Keratinocyte (primary cell): ENCODE data around the gene AGXT2. TPM values are rescaled to one million over a fixed set of nuclear protein-coding genes. Genes with fewer than 3 reads are reported as not detected.

Experiments
- DNase-seq: peaks from one replicate; pipeline ENCODE4 v3.0.0-alpha.2; 2011; ENCODE audit warnings: low read depth, missing footprints, low spot score
- FAIRE-seq: peaks from 2 replicates; lab custom pipeline; 2011; peaks lifted over from hg19 to GRCh38; lab: Jason Lieb, UNC
- H2AFZ ChIP-seq: 2 replicates; pipeline ENCODE4 v1.6.0; 2012; ENCODE audit warnings: low read length, control low read depth, inconsistent platforms; ENCODE audit not compliant: control insufficient read depth
- H3K27ac ChIP-seq: 2 replicates; pipeline ENCODE4 v1.5.1; 2011; ENCODE audit warnings: low read length; ENCODE audit not compliant: control insufficient read depth, insufficient read depth
- H3K27me3 ChIP-seq: 3 replicates; pipeline ENCODE4 v1.6.0; 2011; ENCODE audit warnings: low read length; ENCODE audit not compliant: control insufficient read depth, insufficient read depth; ENCODE audit errors: extremely low read depth
- H3K36me3 ChIP-seq, 2 experiments: 2 replicates in 1 of 2; 3 replicates in 1 of 2; pipeline ENCODE4 v1.5.1; 2011; ENCODE audit warnings: low read length in 2 of 2, mild to moderate bottlenecking in 1 of 2; ENCODE audit not compliant: control insufficient read depth in 2 of 2, insufficient read depth in 2 of 2; ENCODE audit errors: extremely low read depth in 1 of 2
- H3K4me1 ChIP-seq: 3 replicates; pipeline ENCODE4 v1.5.1; 2011; ENCODE audit warnings: low read length; ENCODE audit not compliant: control insufficient read depth, insufficient read depth; ENCODE audit errors: extremely low read depth
- H3K4me2 ChIP-seq: 3 replicates; pipeline ENCODE4 v1.6.0; 2011; ENCODE audit warnings: low read depth, low read length; ENCODE audit not compliant: control insufficient read depth, insufficient read depth; ENCODE audit errors: extremely low read depth
- H3K4me3 ChIP-seq, 3 experiments: fragments of 200-600 bp in 1 of 3; sonication (generic) in 1 of 3; 2 replicates in 2 of 3; 3 replicates in 1 of 3; pipeline ENCODE4 v1.5.1; 2011 to 2016; ENCODE audit warnings: low read length in 3 of 3, mild to moderate bottlenecking in 3 of 3, control low read depth in 2 of 3, inconsistent platforms in 1 of 3, low read depth in 1 of 3, mixed read lengths in 1 of 3, mixed run types in 1 of 3, moderate library complexity in 1 of 3; ENCODE audit not compliant: control insufficient read depth in 2 of 3, insufficient read depth in 2 of 3; ENCODE audit errors: extremely low read depth in 1 of 3
- H3K79me2 ChIP-seq: 2 replicates; pipeline ENCODE4 v1.6.0; 2012; ENCODE audit warnings: low read length; ENCODE audit not compliant: control insufficient read depth, insufficient read depth
- H3K9ac ChIP-seq: 3 replicates; pipeline ENCODE4 v1.6.0; 2011; ENCODE audit warnings: low read length; ENCODE audit not compliant: control insufficient read depth, insufficient read depth; ENCODE audit errors: extremely low read depth
- H3K9me1 ChIP-seq: 3 replicates; pipeline ENCODE4 v1.6.0; 2011; ENCODE audit warnings: low read length; ENCODE audit not compliant: control insufficient read depth, insufficient read depth; ENCODE audit errors: extremely low read depth
- H3K9me3 ChIP-seq: 2 replicates; pipeline ENCODE4 v1.5.1; 2012; ENCODE audit warnings: low read depth, low read length; ENCODE audit not compliant: control insufficient read depth
- H4K20me1 ChIP-seq: 3 replicates; pipeline ENCODE4 v1.6.0; 2011; ENCODE audit warnings: low read length; ENCODE audit not compliant: control insufficient read depth, insufficient read depth; ENCODE audit errors: extremely low read depth
- CTCF ChIP-seq, 3 experiments: IDR thresholded peaks in 1 of 3; conservative IDR thresholded peaks in 1 of 3; optimal IDR thresholded peaks in 1 of 3; 2 replicates in 2 of 3; 3 replicates in 1 of 3; pipeline versions ENCODE3 to v1.5.1; 2011; ENCODE audit warnings: low read length in 3 of 3, mild to moderate bottlenecking in 3 of 3, moderate library complexity in 2 of 3, control low read depth in 1 of 3, inconsistent platforms in 1 of 3; ENCODE audit not compliant: insufficient read depth in 2 of 3; ENCODE audit errors: extremely low read depth in 1 of 3
- EZH2 ChIP-seq: IDR thresholded peaks from one replicate; pipeline ENCODE4 v1.6.1; 2012; ENCODE audit warnings: inconsistent platforms, mild to moderate bottlenecking, low read length, moderate library complexity
- dilution Hi-C: fragments of 300-500 bp; cut with MboI; formaldehyde crosslinking; loops from one replicate; pipeline ENCODE4 v1.7.0; 2020; ENCODE audit warnings: low sequenced_read_pairs; ENCODE audit not compliant: extremely low pct_ligation_motif_present
- polyA plus RNA-seq, 5 experiments: library from polyadenylated mRNA; depleted of rRNA in 3 of 5; stranded (reverse) in 3 of 5; stranded (forward) in 1 of 5; unstranded in 1 of 5; fragments of >200 nt; gene quantifications; 1 replicate in 1 of 5; 2 replicates in 3 of 5; 3 replicates in 1 of 5; pipeline versions ENCODE4 v1.2.1 to v1.2.3, GENCODE V29; 2011 to 2012; ENCODE audit warnings: missing spikeins in 2 of 5, low read depth in 1 of 5, low replicate concordance in 1 of 5

AGXT2 gene
- polyA plus RNA-seq, 1 donor (not counting 4 experiments of a cell fraction or from before 2014, with no cell fraction given) = not detected

DNA sequence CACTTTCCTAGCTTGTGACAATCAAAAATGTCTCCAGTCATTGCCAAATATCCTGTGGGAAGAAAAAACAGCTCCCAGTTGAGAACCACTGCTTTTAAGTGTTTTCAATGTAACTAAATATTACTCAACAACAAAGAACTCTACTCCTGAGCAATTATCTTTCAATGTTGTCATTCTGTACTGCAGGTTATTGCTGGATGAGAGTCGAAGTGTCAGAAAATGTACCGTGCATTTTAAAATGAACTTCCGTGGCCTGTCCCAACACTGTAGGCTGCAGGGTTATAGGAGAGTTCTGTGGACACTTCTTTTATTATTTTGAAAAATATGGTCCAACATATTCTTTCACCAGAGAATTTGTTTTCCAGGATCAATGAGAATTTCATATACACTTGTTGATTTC lies 34.8 kb upstream of the AGXT2 start:
- FAIRE-seq (no peak), DNase-seq (no peak)
- no peaks in the 10 kb centered on the region for H3K9me3 ChIP-seq
- H2AFZ ChIP-seq = no peak overlapping the region
- no peaks in the 10 kb centered on the region for H3K27me3 ChIP-seq
- H3K79me2 ChIP-seq = no peaks in the 10 kb centered on the region
- H4K20me1 ChIP-seq = no peaks in the 10 kb centered on the region
- H3K27ac ChIP-seq = no peak overlapping the region
- H3K4me1 ChIP-seq = no peaks in the 10 kb centered on the region
- dilution Hi-C loops = no loop called here
- H3K36me3 ChIP-seq = no peaks in the 10 kb centered on the region
- H3K9me1 ChIP-seq = no peaks in the 10 kb centered on the region
- no peak for TF ChIP-seq EZH2
- no peak for TF ChIP-seq CTCF (optimal IDR thresholded peaks at IDR 0.05 in 1 of 3, IDR thresholded peaks at IDR 0.05 in 1 of 3, conservative IDR thresholded peaks at IDR 0.05 in 1 of 3; ENCODE audit: extremely low read depth in 1 of 3, insufficient read depth in 2 of 3, low read length in 3 of 3)
- H3K4me2 ChIP-seq = no peak overlapping the region
- H3K9ac ChIP-seq = no peak overlapping the region
- H3K4me3 ChIP-seq = no peak overlapping the region

- Histone ChIP-seq H3K9ac (no peak overlapping the region), H3K9me1 (no peaks in the 10 kb centered on the region), H3K27ac (no peak overlapping the region), H3K4me1 (no peaks in the 10 kb centered on the region), H3K79me2 (no peaks in the 10 kb centered on the region), H3K9me3 (no peaks in the 10 kb centered on the region), H4K20me1 (no peaks in the 10 kb centered on the region), H2AFZ (no peak overlapping the region), H3K4me3 (no peak overlapping the region), H3K4me2 (no peak overlapping the region), H3K36me3 (no peaks in the 10 kb centered on the region), H3K27me3 (no peaks in the 10 kb centered on the region)
- FAIRE-seq (no peak), DNase-seq (no peak)
- no peak for TF ChIP-seq CTCF (optimal IDR thresholded peaks at IDR 0.05 in 1 of 3, IDR thresholded peaks at IDR 0.05 in 1 of 3, conservative IDR thresholded peaks at IDR 0.05 in 1 of 3; ENCODE audit: extremely low read depth in 1 of 3, insufficient read depth in 2 of 3, low read length in 3 of 3)
- TF ChIP-seq EZH2 = no peak
- dilution Hi-C loops = no loop called here
Observed at GRCh38 chr5:35081134-35081533, 33.4 kb upstream of the AGXT2 start.
